CD14-positive monocyte (primary cell): ENCODE measurements around the gene DUSP16. TPM values are rescaled to one million over a fixed set of nuclear protein-coding genes. Genes with fewer than 3 reads are reported as not detected.

ENCODE experiments used
- DNase-seq, 3 donors: peaks; one replicate each; pipeline ENCODE4 v3.0.0-alpha.2; 2011 to 2022
- H2AFZ ChIP-seq: 2 replicates; pipeline ENCODE4 v1.6.0; 2012; ENCODE audit warnings: mild to moderate bottlenecking, low read depth, low read length, inconsistent platforms; ENCODE audit not compliant: insufficient read depth, poor library complexity, severe bottlenecking
- H3K27ac ChIP-seq, 2 donors: 1 replicate in 1 of 2; 2 replicates in 1 of 2; pipeline ENCODE4 v1.5.1; 2012 to 2013; ENCODE audit warnings: low read length in 2 of 2, control low read depth in 1 of 2, inconsistent platforms in 1 of 2, low read depth in 1 of 2, mild to moderate bottlenecking in 1 of 2
- H3K27me3 ChIP-seq, 2 donors: one replicate each; pipeline versions ENCODE4 v1.6.0 to v1.6.1; 2011 to 2013; ENCODE audit warnings: low read length in 2 of 2; ENCODE audit not compliant: control insufficient read depth in 2 of 2, insufficient read depth in 2 of 2
- H3K36me3 ChIP-seq, 2 donors: replicated peaks in 1 of 2; 1 replicate in 1 of 2; 2 replicates in 1 of 2; pipeline versions ENCODE4 v1.5.1 to v1.6.1; 2012 to 2013; ENCODE audit warnings: low read length in 2 of 2, control low read depth in 1 of 2, inconsistent platforms in 1 of 2, mild to moderate bottlenecking in 1 of 2; ENCODE audit not compliant: insufficient read depth in 2 of 2, control insufficient read depth in 1 of 2
- H3K4me1 ChIP-seq, 2 donors: 1 replicate in 1 of 2; 2 replicates in 1 of 2; pipeline versions ENCODE4 v1.5.1 to v1.6.1; 2012 to 2013; ENCODE audit warnings: low read length in 2 of 2, control low read depth in 1 of 2, inconsistent platforms in 1 of 2, mild to moderate bottlenecking in 1 of 2, moderate library complexity in 1 of 2; ENCODE audit not compliant: insufficient read depth in 2 of 2, control insufficient read depth in 1 of 2
- H3K4me2 ChIP-seq: replicated peaks from 2 replicates; pipeline ENCODE3; 2012; ENCODE audit warnings: low read length, moderate library complexity, mild to moderate bottlenecking; ENCODE audit not compliant: poor library complexity, severe bottlenecking; ENCODE audit errors: extremely low read depth
- H3K4me3 ChIP-seq, 3 experiments: fragments of 200-600 bp in 1 of 3; sonication (generic) in 1 of 3; replicated peaks in 1 of 3; 1 replicate in 2 of 3; 2 replicates in 1 of 3; pipeline ENCODE4 v1.5.1; 2011 to 2013; ENCODE audit warnings: low read length in 3 of 3, mild to moderate bottlenecking in 3 of 3, control low read depth in 2 of 3, low read depth in 2 of 3, inconsistent platforms in 1 of 3, moderate library complexity in 1 of 3
- H3K79me2 ChIP-seq: 2 replicates; pipeline ENCODE4 v1.6.0; 2012; ENCODE audit warnings: mild to moderate bottlenecking, control low read depth, inconsistent platforms, low read length, moderate library complexity; ENCODE audit not compliant: insufficient read depth
- H3K9ac ChIP-seq: 2 replicates; pipeline ENCODE4 v1.6.0; 2017; ENCODE audit warnings: low read length, mild to moderate bottlenecking; ENCODE audit not compliant: insufficient read depth, poor library complexity, severe bottlenecking
- H3K9me3 ChIP-seq, 2 donors: replicated peaks in 1 of 2; 1 replicate in 1 of 2; 2 replicates in 1 of 2; pipeline versions ENCODE4 v1.5.1 to v1.6.1; 2012 to 2013; ENCODE audit warnings: low read length in 2 of 2, control low read depth in 1 of 2; ENCODE audit not compliant: control insufficient read depth in 1 of 2, insufficient read depth in 1 of 2
- H4K20me1 ChIP-seq: 2 replicates; pipeline ENCODE4 v1.6.0; 2012; ENCODE audit warnings: mild to moderate bottlenecking, low read length, control low read depth, moderate library complexity; ENCODE audit not compliant: insufficient read depth
- H3K27ac Mint-ChIP-seq, 7 donors: one replicate each; pipeline ENCODE4 v1.8.0; 2020; ENCODE audit warnings: mild to moderate bottlenecking in 7 of 7, mixed read lengths in 7 of 7, moderate library complexity in 6 of 7, inconsistent platforms in 2 of 7
- H3K27me3 Mint-ChIP-seq, 3 donors: one replicate each; pipeline ENCODE4 v1.8.0; 2021 to 2022; ENCODE audit warnings: low read depth in 3 of 3, mild to moderate bottlenecking in 3 of 3, mixed read lengths in 3 of 3, moderate library complexity in 3 of 3, inconsistent platforms in 1 of 3
- H3K36me3 Mint-ChIP-seq, 2 donors: one replicate each; pipeline ENCODE4 v1.8.0; 2020; ENCODE audit warnings: mixed read lengths in 2 of 2, inconsistent platforms in 1 of 2, mild to moderate bottlenecking in 1 of 2
- H3K4me1 Mint-ChIP-seq: one replicate; pipeline ENCODE4 v1.8.0; 2020; ENCODE audit warnings: mild to moderate bottlenecking, mixed read lengths
- H3K4me3 Mint-ChIP-seq, 2 donors: one replicate each; pipeline ENCODE4 v1.8.0; 2020; ENCODE audit warnings: mild to moderate bottlenecking in 2 of 2, mixed read lengths in 2 of 2, moderate library complexity in 1 of 2
- H3K9me3 Mint-ChIP-seq, 7 donors: one replicate each; pipeline ENCODE4 v1.8.0; 2020 to 2022; ENCODE audit warnings: mixed read lengths in 7 of 7, mild to moderate bottlenecking in 6 of 7, moderate library complexity in 6 of 7, inconsistent platforms in 2 of 7
- CTCF ChIP-seq: fragments of 200-600 bp; IDR thresholded peaks from one replicate; pipeline ENCODE4 v1.8.0; 2022; ENCODE audit warnings: antibody characterized with exemption, mild to moderate bottlenecking
- WGBS: methylation state at CpG from one replicate; pipeline ENCODE4 v1.1.5; 2013; ENCODE audit warnings: missing lambda C conversion rate; ENCODE audit not compliant: insufficient coverage; 5-methylcytosine and 5-hydroxymethylcytosine counted together
- intact Hi-C, 2 donors: fragments of 100-400 bp; cut with micrococcal nuclease; formaldehyde crosslinking; loops; one replicate each; pipeline versions ENCODE4 v1.15.0 to v1.15.1; 2023
- polyA plus RNA-seq, 3 donors: library from polyadenylated mRNA; depleted of rRNA in 1 of 3; unstranded in 2 of 3; stranded (reverse) in 1 of 3; fragments of 300-500 nt in 2 of 3; fragments of >200 nt in 1 of 3; fragmentation: Illumina TruSeq in 2 of 3; gene quantifications; 1 replicate in 2 of 3; 2 replicates in 1 of 3; pipeline ENCODE4 v1.2.3, GENCODE V29; 2012 to 2021

Gene DUSP16
- polyA plus RNA-seq, 3 donors: 0.04 to 0.46 (median 0.27) TPM

GRCh38 chr12:12555656-12556055 is 7.0 kb downstream of the DUSP16 start:
- Mint-ChIP-seq H3K4me1 (peaks cover 3% of the 10 kb centered on the region), H3K27ac (no peak overlapping the region)
- no peak overlapping the region for H3K27ac ChIP-seq

GRCh38 chr12:12553208-12553785 is 9.4 kb downstream of the DUSP16 start:
- H3K4me2 ChIP-seq: no peak overlapping the region
- no peak overlapping the region for H3K9ac ChIP-seq
- H3K27ac ChIP-seq: no peak overlapping the region
- H4K20me1 ChIP-seq: no peaks in the 10 kb centered on the region
- Mint-ChIP-seq H3K9me3 (no peaks in the 10 kb centered on the region), H3K27me3 (peaks cover 0 to 5% (median 2%) of the 10 kb centered on the region in 3 donors), H3K4me1 (no peaks in the 10 kb centered on the region), H3K27ac (no peak overlapping the region), H3K36me3 (no peaks in the 10 kb centered on the region), H3K4me3 (no peak overlapping the region)
- H3K27me3 ChIP-seq: no peaks in the 10 kb centered on the region
- intact Hi-C loops: no loop called here
- no peak for TF ChIP-seq CTCF
- H3K4me1 ChIP-seq: no peaks in the 10 kb centered on the region
- WGBS: 88% methylated on average over 2 of the region's 3 CpGs
- H3K9me3 ChIP-seq: no peaks in the 10 kb centered on the region
- no peak overlapping the region for H3K4me3 ChIP-seq
- H3K36me3 ChIP-seq: no peaks in the 10 kb centered on the region
- H3K79me2 ChIP-seq: no peaks in the 10 kb centered on the region
- no peak for DNase-seq
- no peak overlapping the region for H2AFZ ChIP-seq

More at GRCh38 chr12:12555656-12556055, 7.0 kb downstream of the DUSP16 start:
- H3K4me2 ChIP-seq: no peak overlapping the region
- no peak overlapping the region for H3K4me3 Mint-ChIP-seq
- H2AFZ ChIP-seq: no peak overlapping the region
- intact Hi-C loops: no loop called here
- no peaks in the 10 kb centered on the region for H3K27me3 ChIP-seq
- H3K79me2 ChIP-seq: no peaks in the 10 kb centered on the region
- no peak overlapping the region for H3K4me3 ChIP-seq
- no peak for TF ChIP-seq CTCF
- no peaks in the 10 kb centered on the region for H4K20me1 ChIP-seq
- DNase-seq: no peak
- WGBS: no CpG with 5 or more reads among the region's 4 CpGs
- H3K9me3 Mint-ChIP-seq: no peaks in the 10 kb centered on the region
- no peaks in the 10 kb centered on the region for H3K36me3 ChIP-seq
- peaks cover 3 to 4% of the 10 kb centered on the region in 2 donors for H3K4me1 ChIP-seq
- peaks cover 2 to 5% (median 4%) of the 10 kb centered on the region in 3 donors for H3K27me3 Mint-ChIP-seq
- H3K36me3 Mint-ChIP-seq: no peaks in the 10 kb centered on the region
- H3K9me3 ChIP-seq: no peaks in the 10 kb centered on the region
- H3K9ac ChIP-seq: no peak overlapping the region
